ENCODE results near the gene SNRK.

GRCh38 chr3:43246976-43247375 is 39.4 kb upstream of the SNRK start:
- TF ChIP-seq CTCF (IDR thresholded peaks at IDR 0.05) (no peak), ZFX (IDR thresholded peaks at IDR 0.05; ENCODE audit: borderline replicate concordance) (no peak)
